KOPT-K1 (cell line): ENCODE data around the gene ARHGAP10.

Experiments used
- H3K27ac ChIP-seq: fragments of 200-600 bp; sonication (generic); 2 replicates; pipeline ENCODE4 v1.5.1; 2016; ENCODE audit warnings: antibody characterized with exemption, mild to moderate bottlenecking, low read depth, low read length; ENCODE audit not compliant: poor library complexity, severe bottlenecking
- H3K36me3 ChIP-seq: fragments of 200-600 bp; sonication (generic); 2 replicates; pipeline ENCODE4 v1.5.1; 2017; ENCODE audit warnings: antibody characterized with exemption, mild to moderate bottlenecking, low read length, moderate library complexity; ENCODE audit not compliant: insufficient read depth
- H3K9me3 ChIP-seq: fragments of 200-600 bp; sonication (generic); 2 replicates; pipeline ENCODE4 v1.5.1; 2017; ENCODE audit warnings: antibody characterized with exemption, low read length, mild to moderate bottlenecking; ENCODE audit not compliant: insufficient read depth, poor library complexity, severe bottlenecking

ARHGAP10 gene

GRCh38 chr4:147772459-147772969, 40.6 kb downstream of the ARHGAP10 start:
- no peak overlapping the region for H3K27ac ChIP-seq
- H3K36me3 ChIP-seq: no peaks in the 10 kb centered on the region
- no peaks in the 10 kb centered on the region for H3K9me3 ChIP-seq

- Histone ChIP-seq H3K9me3 (no peaks in the 10 kb centered on the region), H3K27ac (no peak overlapping the region), H3K36me3 (no peaks in the 10 kb centered on the region)
Observed at GRCh38 chr4:147773261-147774184, 41.6 kb downstream of the ARHGAP10 start.

DNA sequence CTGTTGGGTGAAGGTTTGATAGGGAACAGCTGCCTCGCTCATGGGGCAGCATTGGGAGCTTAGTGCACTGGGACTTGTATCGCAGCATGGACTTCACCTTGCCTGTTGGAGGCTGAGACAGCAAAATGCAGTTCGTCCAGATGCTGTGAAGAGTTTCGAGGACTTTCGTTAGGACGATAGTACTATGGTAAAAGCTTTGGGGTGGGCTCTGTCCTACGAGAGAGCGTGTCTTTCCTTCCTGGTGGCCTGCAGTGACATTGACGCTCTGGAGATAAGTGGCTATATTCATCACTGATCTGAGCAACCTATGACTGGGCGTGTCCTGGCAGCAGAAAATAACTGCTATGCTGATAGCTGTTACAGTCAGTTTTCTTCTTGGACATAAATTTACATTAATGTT, 44.8 kb downstream of the ARHGAP10 start:
- H3K27ac ChIP-seq: no peak overlapping the region
- H3K36me3 ChIP-seq: no peaks in the 10 kb centered on the region
- no peaks in the 10 kb centered on the region for H3K9me3 ChIP-seq

GRCh38 chr4:147777456-147778091, 45.7 kb downstream of the ARHGAP10 start:
- H3K36me3 ChIP-seq: no peaks in the 10 kb centered on the region
- no peak overlapping the region for H3K27ac ChIP-seq
- H3K9me3 ChIP-seq: no peaks in the 10 kb centered on the region

- H3K27ac ChIP-seq: no peak overlapping the region
- no peaks in the 10 kb centered on the region for H3K9me3 ChIP-seq
- no peaks in the 10 kb centered on the region for H3K36me3 ChIP-seq
Observed at GRCh38 chr4:147778942-147779341, 47.1 kb downstream of the ARHGAP10 start.

- no peaks in the 10 kb centered on the region for H3K9me3 ChIP-seq
- H3K36me3 ChIP-seq: no peaks in the 10 kb centered on the region
- H3K27ac ChIP-seq: no peak overlapping the region
Observed at GRCh38 chr4:147779451-147779850, 47.6 kb downstream of the ARHGAP10 start.

GRCh38 chr4:147780137-147780777, 48.4 kb downstream of the ARHGAP10 start:
- Histone ChIP-seq H3K36me3 (no peaks in the 10 kb centered on the region), H3K27ac (no peak overlapping the region), H3K9me3 (no peaks in the 10 kb centered on the region)

DNA sequence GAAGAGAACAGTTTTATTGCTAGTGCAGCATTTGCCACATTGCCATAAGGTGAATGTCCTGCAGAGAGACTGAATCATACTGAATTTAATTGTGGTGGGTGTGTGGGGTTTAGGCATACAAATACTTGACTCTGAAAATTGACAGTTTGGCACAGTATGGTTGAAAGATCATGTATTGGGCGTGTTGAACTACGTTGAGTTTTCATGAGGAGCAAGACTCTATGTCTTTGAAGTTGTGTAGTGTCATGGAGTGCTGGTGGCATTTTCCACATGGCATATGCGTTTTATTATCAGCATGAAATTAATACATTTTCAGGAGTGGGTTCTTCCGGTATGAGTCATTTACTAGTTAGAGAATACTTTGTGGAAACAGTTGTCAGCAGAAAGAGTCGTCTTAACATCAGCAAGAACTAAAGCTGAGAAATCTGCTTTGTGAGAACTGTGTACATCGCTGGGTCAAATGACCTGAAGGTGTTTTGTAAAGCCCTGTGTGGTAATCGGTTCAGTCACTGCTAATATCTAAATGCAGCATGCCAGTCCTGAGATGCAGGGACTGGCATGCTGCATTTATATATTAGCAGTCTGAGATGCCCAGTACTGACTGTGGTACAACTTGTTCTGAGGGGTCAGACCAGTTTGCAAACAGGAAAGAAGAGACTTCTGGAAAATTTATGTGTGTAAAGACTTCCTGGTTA, 50.3 kb downstream of the ARHGAP10 start:
- Histone ChIP-seq H3K9me3 (no peaks in the 10 kb centered on the region), H3K36me3 (no peaks in the 10 kb centered on the region), H3K27ac (no peak overlapping the region)

GRCh38 chr4:147785129-147785528, 53.2 kb downstream of the ARHGAP10 start:
- no peaks in the 10 kb centered on the region for H3K36me3 ChIP-seq
- H3K9me3 ChIP-seq: no peaks in the 10 kb centered on the region
- H3K27ac ChIP-seq: no peak overlapping the region

DNA sequence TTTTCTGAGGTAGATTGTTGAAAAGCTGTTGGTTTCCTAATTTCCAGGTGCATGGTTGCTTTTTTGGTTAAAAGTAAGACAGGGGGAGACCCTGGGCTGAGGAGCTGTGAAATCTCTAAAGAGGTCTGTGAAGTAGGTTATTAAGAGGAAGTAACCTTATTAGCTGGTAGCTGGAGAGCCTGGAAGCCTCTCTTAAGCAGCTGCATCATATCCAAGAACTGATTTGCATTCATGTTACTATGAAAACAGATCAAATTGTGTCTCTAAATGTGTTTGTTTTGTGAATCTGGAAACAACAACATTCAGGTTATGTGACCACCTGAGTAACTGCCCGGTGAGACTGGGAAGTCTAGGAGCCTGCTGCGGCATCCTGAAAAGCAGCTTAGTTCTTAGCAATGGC, 54.1 kb downstream of the ARHGAP10 start:
- H3K36me3 ChIP-seq: no peaks in the 10 kb centered on the region
- no peak overlapping the region for H3K27ac ChIP-seq
- no peaks in the 10 kb centered on the region for H3K9me3 ChIP-seq

DNA sequence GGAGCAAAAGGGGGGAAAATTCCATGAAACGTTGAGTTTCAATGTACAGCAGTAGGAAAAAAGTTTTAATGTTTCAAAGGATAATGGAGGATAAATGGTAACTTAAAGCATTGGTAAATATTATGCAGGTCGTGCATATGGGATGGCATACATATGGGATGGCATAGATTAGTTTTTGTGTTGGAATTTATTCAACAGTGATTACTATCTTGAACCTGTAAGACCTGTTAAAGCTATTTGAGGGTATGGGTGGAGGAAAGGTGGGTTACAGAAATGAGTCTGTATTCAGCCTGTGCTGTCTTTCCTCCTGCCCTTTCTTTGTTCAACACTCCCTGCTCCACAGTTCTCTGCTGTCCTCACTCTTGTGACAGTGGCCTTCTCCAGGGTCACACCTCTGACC, 54.6 kb downstream of the ARHGAP10 start:
- H3K27ac ChIP-seq: no peak overlapping the region
- no peaks in the 10 kb centered on the region for H3K9me3 ChIP-seq
- no peaks in the 10 kb centered on the region for H3K36me3 ChIP-seq

GRCh38 chr4:147787204-147787603, 55.3 kb downstream of the ARHGAP10 start:
- Histone ChIP-seq H3K27ac (no peak overlapping the region), H3K36me3 (no peaks in the 10 kb centered on the region), H3K9me3 (no peaks in the 10 kb centered on the region)

DNA sequence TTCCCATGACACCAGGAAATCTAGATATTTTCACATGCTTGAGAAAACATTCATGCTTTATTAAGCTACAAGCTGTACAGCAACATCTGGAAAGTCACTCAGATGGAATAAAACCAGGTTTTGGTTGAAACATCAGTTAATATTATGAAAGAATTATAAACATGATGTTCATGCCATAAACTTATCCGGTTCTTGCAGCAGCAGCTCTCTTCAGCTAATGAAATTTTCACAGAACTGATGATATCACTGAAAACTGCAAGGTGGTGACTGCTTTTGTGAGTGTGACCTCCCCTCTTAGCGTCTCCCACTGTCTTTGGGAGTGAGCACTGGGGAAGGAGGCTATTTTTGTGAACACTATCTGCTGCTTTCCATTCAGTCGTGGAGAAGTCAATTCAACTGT, 56.9 kb downstream of the ARHGAP10 start:
- H3K27ac ChIP-seq: no peak overlapping the region
- no peaks in the 10 kb centered on the region for H3K36me3 ChIP-seq
- H3K9me3 ChIP-seq: no peaks in the 10 kb centered on the region

DNA sequence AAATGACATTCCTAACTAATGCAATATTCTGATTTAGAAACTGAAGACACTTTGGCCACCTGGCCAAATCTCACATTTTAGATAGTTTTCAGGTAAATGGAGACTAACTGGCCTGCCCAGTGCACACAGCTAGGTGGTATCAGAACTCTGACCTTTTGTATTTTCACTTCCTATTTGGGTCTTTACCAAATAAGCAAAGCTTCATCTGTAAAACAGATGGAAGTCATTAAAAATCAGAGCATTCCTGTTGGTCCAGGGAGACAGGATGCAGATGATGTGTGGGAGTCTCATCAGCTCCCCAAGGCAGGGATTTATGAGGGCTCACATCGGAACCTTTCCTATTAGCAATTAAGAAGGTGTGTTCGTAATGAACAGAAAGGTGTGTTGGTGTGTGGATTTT, 57.7 kb downstream of the ARHGAP10 start:
- no peak overlapping the region for H3K27ac ChIP-seq
- no peaks in the 10 kb centered on the region for H3K9me3 ChIP-seq
- H3K36me3 ChIP-seq: no peaks in the 10 kb centered on the region

GRCh38 chr4:147790412-147790811, 58.5 kb downstream of the ARHGAP10 start:
- no peak overlapping the region for H3K27ac ChIP-seq
- H3K9me3 ChIP-seq: no peaks in the 10 kb centered on the region
- H3K36me3 ChIP-seq: no peaks in the 10 kb centered on the region
